Measurements from ENCODE around the gene MIS18BP1. TPM values are rescaled to one million over a fixed set of nuclear protein-coding genes. Genes with fewer than 3 reads are reported as not detected.
"Not testable (repeated sequence)": the region's sequence is repeated elsewhere in the genome, so short reads cannot be mapped to it uniquely, and the experiment has no call there.

MIS18BP1 gene
- total RNA-seq, 2 donors from 2014 or later: 6.1 to 10.4 TPM

- DNase-seq (ENCODE audit: low spot score): no peak
- Histone ChIP-seq H3K36me3 (peaks cover 16% of the 10 kb centered on the region), H3K4me1 (no peaks in the 10 kb centered on the region), H3K4me3 (no peak overlapping the region), H3K27ac (no peak overlapping the region), H3K9me3 (no peaks in the 10 kb centered on the region), H3K27me3 (no peaks in the 10 kb centered on the region)
- no peak for TF ChIP-seq CTCF (IDR thresholded peaks at IDR 0.05)
These were observed 25.4 kb downstream of the MIS18BP1 start for GRCh38 chr14:45227566-45227965.

GRCh38 chr14:45222485-45223262 lies 30.3 kb downstream of the MIS18BP1 start:
- Histone ChIP-seq H3K36me3 (peaks cover 6% of the 10 kb centered on the region), H3K9me3 (no peaks in the 10 kb centered on the region), H3K27me3 (no peaks in the 10 kb centered on the region), H3K4me1 (no peaks in the 10 kb centered on the region), H3K4me3 (no peak overlapping the region), H3K27ac (no peak overlapping the region)
- no peak for DNase-seq (ENCODE audit: low spot score)
- no peak for TF ChIP-seq CTCF (IDR thresholded peaks at IDR 0.05)

- H3K4me1 ChIP-seq; H3K9me3 ChIP-seq; H3K36me3 ChIP-seq; DNase-seq (ENCODE audit: low spot score); H3K27me3 ChIP-seq; H3K27ac ChIP-seq; H3K4me3 ChIP-seq: not testable (repeated sequence)
These were observed 38.7 kb downstream of the MIS18BP1 start for GRCh38 chr14:45214341-45214740.

- not testable (repeated sequence) for H3K4me1 ChIP-seq; H3K4me3 ChIP-seq; H3K9me3 ChIP-seq; H3K27ac ChIP-seq; DNase-seq (ENCODE audit: low spot score); H3K36me3 ChIP-seq; H3K27me3 ChIP-seq
These were observed 39.3 kb downstream of the MIS18BP1 start for GRCh38 chr14:45213716-45214115.

- H3K36me3 ChIP-seq: no peaks in the 10 kb centered on the region
- no peak for DNase-seq (ENCODE audit: low spot score)
- no peak for TF ChIP-seq CTCF (IDR thresholded peaks at IDR 0.05)
These were observed 40.8 kb downstream of the MIS18BP1 start for GRCh38 chr14:45212231-45212630.

GRCh38 chr14:45211295-45211694 lies 41.7 kb downstream of the MIS18BP1 start:
- H3K27ac ChIP-seq: no peak overlapping the region
- H3K9me3 ChIP-seq: no peaks in the 10 kb centered on the region
- DNase-seq (ENCODE audit: low spot score): no peak
- no peak for TF ChIP-seq CTCF (IDR thresholded peaks at IDR 0.05)
- no peaks in the 10 kb centered on the region for H3K4me1 ChIP-seq
- no peaks in the 10 kb centered on the region for H3K36me3 ChIP-seq
- no peak overlapping the region for H3K4me3 ChIP-seq
- no peaks in the 10 kb centered on the region for H3K27me3 ChIP-seq

More at GRCh38 chr14:45212231-45212630, 40.8 kb downstream of the MIS18BP1 start:
- no peak overlapping the region for H3K4me3 ChIP-seq
- H3K4me1 ChIP-seq: no peaks in the 10 kb centered on the region
- H3K9me3 ChIP-seq: no peaks in the 10 kb centered on the region
- H3K27ac ChIP-seq: no peak overlapping the region
- H3K27me3 ChIP-seq: no peaks in the 10 kb centered on the region

GRCh38 chr14:45210159-45210558 lies 42.8 kb downstream of the MIS18BP1 start:
- no peak overlapping the region for H3K4me3 ChIP-seq
- no peak for TF ChIP-seq CTCF (IDR thresholded peaks at IDR 0.05)
- no peaks in the 10 kb centered on the region for H3K9me3 ChIP-seq
- H3K4me1 ChIP-seq: no peaks in the 10 kb centered on the region
- no peaks in the 10 kb centered on the region for H3K27me3 ChIP-seq
- no peaks in the 10 kb centered on the region for H3K36me3 ChIP-seq
- H3K27ac ChIP-seq: no peak overlapping the region
- no peak for DNase-seq (ENCODE audit: low spot score)

Measured in right atrium auricular region (tissue), 2 donors.